ENCODE results near the gene PPP2CA.
"Not testable (repeated sequence)": the region's sequence is repeated elsewhere in the genome, so short reads cannot be mapped to it uniquely, and the experiment has no call there.

Gene PPP2CA

GRCh38 chr5:134177369-134178095, 48.3 kb downstream of the PPP2CA start:
- no peaks in the 10 kb centered on the region for H3K9me3 ChIP-seq (ENCODE audit: control insufficient read depth, insufficient read depth, low read length)
- H3K36me3 ChIP-seq (ENCODE audit: control insufficient read depth, insufficient read depth, low read length) = peaks cover 4% of the 10 kb centered on the region
- peaks cover 4% of the 10 kb centered on the region for H3K4me1 ChIP-seq (ENCODE audit: control insufficient read depth, insufficient read depth, low read length)
- H3K27me3 ChIP-seq (ENCODE audit: control insufficient read depth, insufficient read depth, low read length) = no peaks in the 10 kb centered on the region
- H3K4me3 ChIP-seq (ENCODE audit: low read depth, low read length) = peak overlapping the region; percentile 89
- peak overlapping the region; percentile 81 for H3K9ac ChIP-seq (ENCODE audit: low read depth, low read length)

DNA sequence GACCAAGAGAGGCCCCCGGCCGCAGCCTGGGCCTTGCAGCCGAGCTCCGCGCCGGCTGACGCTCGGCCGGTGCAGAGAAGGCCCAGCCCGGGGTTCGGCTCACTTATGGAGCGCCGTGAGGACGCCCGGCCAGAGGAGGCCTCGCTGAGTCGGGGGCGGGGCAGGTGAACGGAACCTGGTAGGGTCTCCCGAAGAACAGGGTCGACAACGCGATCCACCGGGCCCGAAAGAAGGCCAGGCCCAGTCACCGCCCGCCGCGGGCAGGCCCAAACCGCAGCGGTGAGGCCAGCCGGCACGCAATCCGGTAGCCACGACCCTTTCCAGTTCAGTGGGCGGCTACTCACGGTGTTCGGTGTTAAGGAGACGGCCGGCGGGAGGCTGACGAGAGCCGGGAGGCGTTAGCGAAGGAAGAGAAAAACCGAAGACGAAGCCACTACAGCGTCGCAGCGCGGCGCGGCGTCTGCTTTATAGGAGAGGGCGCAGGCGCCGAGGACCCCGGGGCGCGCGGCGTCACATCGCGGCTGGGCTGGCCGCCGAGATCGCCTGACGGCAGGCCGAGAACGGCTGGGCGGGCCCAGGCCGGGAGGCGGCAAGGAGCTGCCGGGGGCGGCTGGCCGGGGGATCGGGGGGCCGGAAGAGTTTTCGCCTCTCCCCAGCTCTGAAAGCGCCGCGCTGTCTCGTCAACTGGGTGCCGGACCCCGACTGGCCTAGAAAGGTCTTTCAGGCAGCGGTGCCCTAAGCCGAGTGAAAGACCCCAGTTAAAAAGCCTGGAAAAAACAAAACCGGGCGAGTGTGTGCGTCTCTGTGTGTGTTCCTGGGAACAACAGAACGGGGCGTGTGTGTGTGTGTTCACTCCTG, 49.1 kb downstream of the PPP2CA start, which contains the start of gene SKP1:
Gene SKP1 (minus strand): TSS at position 440 of the 858 bp plus-strand sequence. CDS start 2,928 bp downstream, outside the sequence.
- H3K4me3 ChIP-seq (ENCODE audit: low read depth, low read length) = peak within 1 kb of the TSS; percentile 89
- peaks cover 4% of the 10 kb centered on the region for H3K4me1 ChIP-seq (ENCODE audit: control insufficient read depth, insufficient read depth, low read length)
- H3K9me3 ChIP-seq (ENCODE audit: control insufficient read depth, insufficient read depth, low read length) = no peaks in the 10 kb centered on the region

GRCh38 chr5:134175921-134176510, 49.9 kb downstream of the PPP2CA start:
- H3K4me3 ChIP-seq (ENCODE audit: low read depth, low read length) = peak overlapping the region; percentile 89
- no peaks in the 10 kb centered on the region for H3K9me3 ChIP-seq (ENCODE audit: control insufficient read depth, insufficient read depth, low read length)
- peaks cover 4% of the 10 kb centered on the region for H3K4me1 ChIP-seq (ENCODE audit: control insufficient read depth, insufficient read depth, low read length)
- H3K36me3 ChIP-seq (ENCODE audit: control insufficient read depth, insufficient read depth, low read length) = peaks cover 11% of the 10 kb centered on the region
- H3K9ac ChIP-seq (ENCODE audit: low read depth, low read length) = peak overlapping the region; percentile 81
- H3K27me3 ChIP-seq (ENCODE audit: control insufficient read depth, insufficient read depth, low read length) = no peaks in the 10 kb centered on the region

More for the DNA sequence above, 49.1 kb downstream of the PPP2CA start, which contains the start of gene SKP1:
- H3K36me3 ChIP-seq (ENCODE audit: control insufficient read depth, insufficient read depth, low read length) = peaks cover 9% of the 10 kb centered on the region
- no peaks in the 10 kb centered on the region for H3K27me3 ChIP-seq (ENCODE audit: control insufficient read depth, insufficient read depth, low read length)
- H3K9ac ChIP-seq (ENCODE audit: low read depth, low read length) = peak within 1 kb of the TSS; percentile 81

DNA sequence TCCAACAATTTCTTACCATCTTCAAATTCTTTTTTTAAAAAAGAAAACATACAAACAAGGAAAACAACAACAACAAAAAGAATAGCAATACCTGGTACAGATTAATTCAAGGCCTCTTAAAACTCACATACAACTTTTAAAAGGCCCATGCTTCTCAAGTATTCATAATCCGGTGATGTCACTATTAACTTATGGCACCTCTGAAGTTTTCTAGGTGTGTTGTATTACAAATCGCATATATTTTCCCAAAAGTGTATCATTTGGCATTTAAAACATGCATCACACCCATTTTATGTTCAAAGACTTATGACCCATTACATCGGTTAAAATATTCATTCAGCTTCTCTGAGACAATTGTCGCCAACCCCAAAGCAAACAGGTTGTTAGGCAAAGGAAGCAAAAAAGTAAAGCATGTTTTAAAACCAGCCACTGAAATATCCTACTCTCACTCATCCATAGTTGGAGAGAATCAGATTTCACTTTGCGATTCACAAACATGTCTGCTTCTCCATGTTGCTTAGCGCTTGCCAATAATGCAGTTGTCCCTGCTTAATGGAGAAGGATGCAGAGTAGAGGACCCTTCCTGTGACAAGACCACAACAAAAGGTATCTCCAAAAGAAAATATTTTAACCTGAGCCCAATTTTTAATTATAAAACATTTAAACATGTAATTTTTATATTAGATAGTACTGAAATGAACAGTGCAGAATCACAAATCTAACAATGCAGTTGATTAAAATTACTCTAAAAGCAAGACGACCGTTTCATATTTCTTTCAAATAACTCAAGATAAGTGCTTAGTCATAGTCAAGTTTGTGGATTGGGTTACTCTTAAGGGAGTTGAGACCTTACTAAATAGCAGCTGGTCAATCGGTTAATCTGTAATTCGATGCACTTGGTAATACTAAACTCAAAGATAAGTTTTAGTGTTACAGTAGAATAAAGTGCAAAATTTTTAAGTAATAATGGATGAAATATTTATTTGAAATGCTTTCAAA, 50.7 kb downstream of the PPP2CA start:
- Histone ChIP-seq H3K9ac (ENCODE audit: low read depth, low read length) (peak overlapping the region; percentile 81), H3K4me3 (ENCODE audit: low read depth, low read length) (peak overlapping the region; percentile 89), H3K27me3 (ENCODE audit: control insufficient read depth, insufficient read depth, low read length) (no peaks in the 10 kb centered on the region), H3K9me3 (ENCODE audit: control insufficient read depth, insufficient read depth, low read length) (no peaks in the 10 kb centered on the region), H3K4me1 (ENCODE audit: control insufficient read depth, insufficient read depth, low read length) (peaks cover 4% of the 10 kb centered on the region), H3K36me3 (ENCODE audit: control insufficient read depth, insufficient read depth, low read length) (peaks cover 19% of the 10 kb centered on the region)

GRCh38 chr5:134171972-134172371, 53.9 kb downstream of the PPP2CA start:
- Histone ChIP-seq H3K36me3 (ENCODE audit: control insufficient read depth, insufficient read depth, low read length) (peaks cover 22% of the 10 kb centered on the region), H3K4me1 (ENCODE audit: control insufficient read depth, insufficient read depth, low read length) (peaks cover 4% of the 10 kb centered on the region), H3K9ac (ENCODE audit: low read depth, low read length) (no peak overlapping the region), H3K9me3 (ENCODE audit: control insufficient read depth, insufficient read depth, low read length) (no peaks in the 10 kb centered on the region), H3K27me3 (ENCODE audit: control insufficient read depth, insufficient read depth, low read length) (no peaks in the 10 kb centered on the region), H3K4me3 (ENCODE audit: low read depth, low read length) (no peak overlapping the region)

GRCh38 chr5:134162592-134162991, 63.3 kb downstream of the PPP2CA start:
- Histone ChIP-seq H3K4me3 (ENCODE audit: low read depth, low read length) (no peak overlapping the region), H3K36me3 (ENCODE audit: control insufficient read depth, insufficient read depth, low read length) (peaks cover 29% of the 10 kb centered on the region), H3K27me3 (ENCODE audit: control insufficient read depth, insufficient read depth, low read length) (no peaks in the 10 kb centered on the region), H3K4me1 (ENCODE audit: control insufficient read depth, insufficient read depth, low read length) (no peaks in the 10 kb centered on the region), H3K9ac (ENCODE audit: low read depth, low read length) (no peak overlapping the region), H3K9me3 (ENCODE audit: control insufficient read depth, insufficient read depth, low read length) (no peaks in the 10 kb centered on the region)

DNA sequence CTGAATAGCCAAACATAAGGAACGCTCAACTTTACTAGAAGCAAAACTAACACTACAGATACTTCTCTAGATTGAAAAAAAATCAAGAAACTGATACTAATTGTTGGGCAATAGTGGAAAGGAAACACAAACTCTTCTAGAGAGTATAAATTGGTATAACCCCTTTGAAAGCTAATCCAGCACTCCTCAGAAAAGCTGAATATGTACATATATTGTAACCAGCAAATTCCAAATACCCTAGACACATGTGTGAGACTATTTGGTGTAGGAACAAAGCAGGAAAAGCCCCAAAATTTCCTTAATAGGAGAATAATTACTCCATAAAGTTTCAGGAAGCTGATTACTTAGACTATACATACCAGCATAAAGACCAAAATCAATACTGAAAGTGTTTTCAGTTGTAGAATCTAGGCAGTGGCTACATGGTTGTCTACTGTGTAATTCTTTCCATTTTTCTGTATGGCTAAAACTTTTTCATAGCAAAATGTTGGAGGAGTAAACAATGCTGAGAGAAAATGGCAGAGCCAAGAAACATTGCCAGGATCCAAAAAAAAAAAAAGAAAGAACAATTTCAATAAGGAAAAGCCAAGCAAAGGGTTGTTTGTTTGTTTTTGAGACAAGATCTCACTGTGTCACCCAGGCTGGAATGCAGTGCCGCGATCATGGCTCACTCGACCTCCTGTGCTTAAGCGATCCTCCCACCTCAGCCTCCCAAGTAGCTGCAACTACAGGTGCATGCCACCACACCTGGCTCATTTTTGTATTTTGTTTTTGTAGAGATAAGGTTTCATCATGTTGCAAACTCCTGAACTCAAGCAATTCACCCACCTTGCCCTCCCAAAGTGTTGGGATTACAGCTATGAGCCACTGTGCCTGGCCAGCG, 64.1 kb downstream of the PPP2CA start:
- Histone ChIP-seq H3K9ac (ENCODE audit: low read depth, low read length) (no peak overlapping the region), H3K4me1 (ENCODE audit: control insufficient read depth, insufficient read depth, low read length) (no peaks in the 10 kb centered on the region), H3K4me3 (ENCODE audit: low read depth, low read length) (no peak overlapping the region), H3K36me3 (ENCODE audit: control insufficient read depth, insufficient read depth, low read length) (peaks cover 29% of the 10 kb centered on the region), H3K9me3 (ENCODE audit: control insufficient read depth, insufficient read depth, low read length) (no peaks in the 10 kb centered on the region), H3K27me3 (ENCODE audit: control insufficient read depth, insufficient read depth, low read length) (no peaks in the 10 kb centered on the region)

GRCh38 chr5:134153657-134154056, 72.2 kb downstream of the PPP2CA start:
- H3K36me3 ChIP-seq (ENCODE audit: control insufficient read depth, insufficient read depth, low read length) = peaks cover 12% of the 10 kb centered on the region
- H3K4me1 ChIP-seq (ENCODE audit: control insufficient read depth, insufficient read depth, low read length) = no peaks in the 10 kb centered on the region
- H3K27me3 ChIP-seq (ENCODE audit: control insufficient read depth, insufficient read depth, low read length) = no peaks in the 10 kb centered on the region
- no peak overlapping the region for H3K4me3 ChIP-seq (ENCODE audit: low read depth, low read length)
- no peak overlapping the region for H3K9ac ChIP-seq (ENCODE audit: low read depth, low read length)
- H3K9me3 ChIP-seq (ENCODE audit: control insufficient read depth, insufficient read depth, low read length) = no peaks in the 10 kb centered on the region

DNA sequence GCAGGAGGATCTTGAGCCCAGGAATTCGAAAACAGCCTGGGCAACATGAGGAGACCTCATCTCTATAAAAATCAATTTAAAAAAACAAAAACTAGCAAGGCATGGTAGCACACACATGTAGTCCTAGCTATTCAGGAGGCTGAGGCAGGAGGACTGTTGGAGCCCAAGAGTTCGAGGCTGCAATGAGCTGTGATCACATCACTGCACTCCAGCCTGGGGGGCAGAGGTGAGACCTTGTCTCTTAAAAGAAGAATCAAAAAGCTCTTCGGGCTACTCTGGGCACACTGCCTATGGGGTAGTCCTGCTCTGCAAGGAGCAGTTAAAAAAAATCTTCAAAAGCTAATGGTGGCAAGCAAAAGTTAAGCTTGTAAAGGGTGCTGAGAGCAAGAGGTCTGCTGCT, 72.6 kb downstream of the PPP2CA start:
- no peak overlapping the region for H3K4me3 ChIP-seq (ENCODE audit: low read depth, low read length)
- peaks cover 10% of the 10 kb centered on the region for H3K36me3 ChIP-seq (ENCODE audit: control insufficient read depth, insufficient read depth, low read length)
- no peaks in the 10 kb centered on the region for H3K9me3 ChIP-seq (ENCODE audit: control insufficient read depth, insufficient read depth, low read length)
- H3K9ac ChIP-seq (ENCODE audit: low read depth, low read length) = no peak overlapping the region
- H3K27me3 ChIP-seq (ENCODE audit: control insufficient read depth, insufficient read depth, low read length) = no peaks in the 10 kb centered on the region
- no peaks in the 10 kb centered on the region for H3K4me1 ChIP-seq (ENCODE audit: control insufficient read depth, insufficient read depth, low read length)

GRCh38 chr5:134152173-134152832, 73.6 kb downstream of the PPP2CA start:
- H3K4me1 ChIP-seq (ENCODE audit: control insufficient read depth, insufficient read depth, low read length); H3K4me3 ChIP-seq (ENCODE audit: low read depth, low read length); H3K9me3 ChIP-seq (ENCODE audit: control insufficient read depth, insufficient read depth, low read length); H3K27me3 ChIP-seq (ENCODE audit: control insufficient read depth, insufficient read depth, low read length); H3K9ac ChIP-seq (ENCODE audit: low read depth, low read length); H3K36me3 ChIP-seq (ENCODE audit: control insufficient read depth, insufficient read depth, low read length): not testable (repeated sequence)
